NOMO-1 treated with dmso at 0.1 percent for 144 hours (cell line): ENCODE measurements around the gene FAM200C.
A peak's percentile ranks its signal among the peaks of the same experiment; 100 is the strongest.

Experiments used
- DNase-seq: peaks from one replicate; lab custom pipeline; 2025; ENCODE audit not compliant: unreplicated experiment; lab: John Stamatoyannopoulos, UW

The FAM200C gene

GRCh38 chr5:160419458-160420330, 19.8 kb upstream of the FAM200C start:
- no peak for DNase-seq

GRCh38 chr5:160418561-160419457, 19.0 kb upstream of the FAM200C start, which contains the start of gene SLU7:
TSS of gene SLU7 (minus strand) at chr5:160419081. CDS start at chr5:160415294, 3,787 bp downstream.
- peak; percentile 93 for DNase-seq

- no peak for DNase-seq
Observed at GRCh38 chr5:160398806-160399205, 1.0 kb downstream of the FAM200C start.

- DNase-seq = no peak
Observed at GRCh38 chr5:160397492-160397891, 2.4 kb downstream of the FAM200C start.

GRCh38 chr5:160395111-160395510, 4.7 kb downstream of the FAM200C start:
- DNase-seq = no peak

GRCh38 chr5:160390787-160391696, 8.8 kb downstream of the FAM200C start:
- DNase-seq = no peak

- no peak for DNase-seq
Observed at GRCh38 chr5:160387445-160387844, 12.4 kb downstream of the FAM200C start.

GRCh38 chr5:160385496-160385895, 14.4 kb downstream of the FAM200C start:
- DNase-seq = no peak

- DNase-seq = no peak
Observed at GRCh38 chr5:160384681-160385080, 15.2 kb downstream of the FAM200C start.

- DNase-seq = no peak
Observed at GRCh38 chr5:160382346-160382745, 17.5 kb downstream of the FAM200C start.

GRCh38 chr5:160380041-160380440, 19.8 kb downstream of the FAM200C start:
- no peak for DNase-seq

- no peak for DNase-seq
Observed at GRCh38 chr5:160379511-160379910, 20.3 kb downstream of the FAM200C start.

- no peak for DNase-seq
Observed at GRCh38 chr5:160378330-160378729, 21.5 kb downstream of the FAM200C start.

GRCh38 chr5:160377651-160378050, 22.2 kb downstream of the FAM200C start:
- DNase-seq = no peak

- no peak for DNase-seq
Observed at GRCh38 chr5:160376416-160376815, 23.4 kb downstream of the FAM200C start.

- DNase-seq = no peak
Observed at GRCh38 chr5:160375701-160376100, 24.2 kb downstream of the FAM200C start.

- no peak for DNase-seq
Observed at GRCh38 chr5:160375166-160375565, 24.7 kb downstream of the FAM200C start.

GRCh38 chr5:160371294-160371693, 28.6 kb downstream of the FAM200C start:
- DNase-seq = no peak

- DNase-seq = no peak
Observed at GRCh38 chr5:160370713-160371034, 29.2 kb downstream of the FAM200C start.

- DNase-seq = no peak
Observed at GRCh38 chr5:160369990-160370712, 29.7 kb downstream of the FAM200C start, which contains the start of gene C1QTNF2. TSS of gene C1QTNF2 (minus strand) at chr5:160370626. CDS start at chr5:160355011, 15,615 bp downstream.
